K562 (cell line): ENCODE measurements around the gene PDZRN3. TPM values are rescaled to one million over a fixed set of nuclear protein-coding genes. Genes with fewer than 3 reads are reported as not detected.

ENCODE experiments used
- EWSR1 ChIP-seq: fragments of 450-650 bp; IDR thresholded peaks from 2 replicates; pipeline ENCODE4 v1.6.1; 2018; ENCODE audit warnings: borderline replicate concordance, mild to moderate bottlenecking, low read depth, moderate library complexity; ENCODE audit not compliant: partially characterized antibody
- HIVEP1 ChIP-seq: fragments of 250-450 bp; sonication (Bioruptor Pico); IDR thresholded peaks from 2 replicates; pipeline ENCODE4 v1.4.0; 2020; ENCODE audit warnings: mild to moderate bottlenecking
- ILF3 ChIP-seq: fragments of 450-650 bp; IDR thresholded peaks from 2 replicates; pipeline ENCODE4 v1.6.1; 2018; ENCODE audit warnings: antibody characterized with exemption, mild to moderate bottlenecking, moderate library complexity, borderline replicate concordance
- LCOR ChIP-seq: sonication (generic); formaldehyde crosslinking; IDR thresholded peaks from 2 replicates; pipeline ENCODE4 v1.8.0; 2022; ENCODE audit warnings: mild to moderate bottlenecking, missing genetic modification reagents
- STAG1 ChIP-seq: sonication (generic); formaldehyde crosslinking; IDR thresholded peaks from 2 replicates; pipeline ENCODE4 v1.5.0; 2020; ENCODE audit warnings: missing genetic modification reagents, borderline replicate concordance
- TCFL5 ChIP-seq: fragments of 250-450 bp; sonication (Bioruptor Pico); conservative IDR thresholded peaks from 2 replicates; pipeline ENCODE4 v1.6.1; 2021; ENCODE audit warnings: mild to moderate bottlenecking, moderate library complexity, matching md5 sums
- ZNF507 ChIP-seq: conservative IDR thresholded peaks from 2 replicates; pipeline ENCODE4 v1.6.1; 2017; ENCODE audit warnings: missing genetic modification characterization, missing compliant biosample characterization
- polyA plus RNA-seq, 8 experiments: library from polyadenylated mRNA; depleted of rRNA in 4 of 8; stranded (reverse) in 5 of 8; unstranded in 3 of 8; fragments of >200 nt; fragmentation: Nextera tagmentation in 2 of 8; fragmentation: Illumina TruSeq in 1 of 8; extraction: Ambion mirVana in 2 of 8; extraction: Trizol in 1 of 8; gene quantifications; 2 replicates each; pipeline versions ENCODE4 v1.2.1 to v1.2.3, GENCODE V29; 2011 to 2014; ENCODE audit warnings: inconsistent platforms in 1 of 8, missing spikeins in 1 of 8
- total RNA-seq, 7 experiments: library from RNA; depleted of rRNA in 6 of 7; stranded (reverse); fragments of >200 nt in 6 of 7; fragmentation: Illumina TruSeq in 2 of 7; extraction: Trizol in 2 of 7; gene quantifications; 2 replicates each; pipeline versions ENCODE4 v1.2.1 to v1.2.3, GENCODE V29; 2011 to 2021; ENCODE audit warnings: low replicate concordance in 1 of 7
- TF ChIP-seq, protein P1 (sequence below): fragments of 250-450 bp; sonication (Bioruptor Pico); IDR thresholded peaks from 2 replicates; pipeline ENCODE4 v1.8.0; 2022; ENCODE audit warnings: moderate library complexity, mild to moderate bottlenecking, inconsistent platforms
- TF ChIP-seq, protein P2 (sequence below): fragments of 450-650 bp; IDR thresholded peaks from 2 replicates; pipeline ENCODE4 v1.6.1; 2017; ENCODE audit warnings: antibody characterized with exemption, mild to moderate bottlenecking

Gene PDZRN3
- total and polyA plus RNA-seq, 9 of the 15 experiments (the other 6 are each of a cell fraction or from before 2014, with no cell fraction given): 0.16 TPM; not detected in 8

DNA sequence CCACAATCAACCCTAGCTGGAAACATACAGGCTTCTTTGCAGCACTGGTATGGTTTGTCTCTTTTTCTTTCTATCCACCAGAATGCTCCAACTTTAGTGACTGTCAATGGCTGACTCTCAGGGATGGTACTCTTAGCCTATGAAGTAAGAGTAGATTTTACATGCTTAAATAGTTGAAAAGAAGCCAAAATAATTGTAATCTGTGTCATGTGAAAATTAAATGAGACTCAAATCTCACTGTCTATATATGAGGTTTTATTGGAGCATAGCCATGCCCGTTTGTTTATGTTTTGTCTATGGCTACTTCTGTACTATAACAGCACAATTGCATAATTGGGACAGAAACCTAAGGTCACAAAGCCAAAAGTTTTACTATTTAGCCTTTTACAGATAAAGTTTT is 29.1 kb upstream of the PDZRN3 start (continued):
- TF ChIP-seq, protein P1, sequence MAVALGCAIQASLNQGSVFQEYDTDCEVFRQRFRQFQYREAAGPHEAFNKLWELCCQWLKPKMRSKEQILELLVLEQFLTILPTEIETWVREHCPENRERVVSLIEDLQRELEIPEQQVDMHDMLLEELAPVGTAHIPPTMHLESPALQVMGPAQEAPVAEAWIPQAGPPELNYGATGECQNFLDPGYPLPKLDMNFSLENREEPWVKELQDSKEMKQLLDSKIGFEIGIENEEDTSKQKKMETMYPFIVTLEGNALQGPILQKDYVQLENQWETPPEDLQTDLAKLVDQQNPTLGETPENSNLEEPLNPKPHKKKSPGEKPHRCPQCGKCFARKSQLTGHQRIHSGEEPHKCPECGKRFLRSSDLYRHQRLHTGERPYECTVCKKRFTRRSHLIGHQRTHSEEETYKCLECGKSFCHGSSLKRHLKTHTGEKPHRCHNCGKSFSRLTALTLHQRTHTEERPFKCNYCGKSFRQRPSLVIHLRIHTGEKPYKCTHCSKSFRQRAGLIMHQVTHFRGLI: no peak
- no peak for TF ChIP-seq ILF3
- no peak for TF ChIP-seq ZNF507 (tag)
- no peak for TF ChIP-seq STAG1 (CRISPR knock-in tag)
- no peak for TF ChIP-seq EWSR1
- TF ChIP-seq TCFL5 (CRISPR knock-in tag): no peak
- no peak for TF ChIP-seq LCOR
- TF ChIP-seq, protein P2, sequence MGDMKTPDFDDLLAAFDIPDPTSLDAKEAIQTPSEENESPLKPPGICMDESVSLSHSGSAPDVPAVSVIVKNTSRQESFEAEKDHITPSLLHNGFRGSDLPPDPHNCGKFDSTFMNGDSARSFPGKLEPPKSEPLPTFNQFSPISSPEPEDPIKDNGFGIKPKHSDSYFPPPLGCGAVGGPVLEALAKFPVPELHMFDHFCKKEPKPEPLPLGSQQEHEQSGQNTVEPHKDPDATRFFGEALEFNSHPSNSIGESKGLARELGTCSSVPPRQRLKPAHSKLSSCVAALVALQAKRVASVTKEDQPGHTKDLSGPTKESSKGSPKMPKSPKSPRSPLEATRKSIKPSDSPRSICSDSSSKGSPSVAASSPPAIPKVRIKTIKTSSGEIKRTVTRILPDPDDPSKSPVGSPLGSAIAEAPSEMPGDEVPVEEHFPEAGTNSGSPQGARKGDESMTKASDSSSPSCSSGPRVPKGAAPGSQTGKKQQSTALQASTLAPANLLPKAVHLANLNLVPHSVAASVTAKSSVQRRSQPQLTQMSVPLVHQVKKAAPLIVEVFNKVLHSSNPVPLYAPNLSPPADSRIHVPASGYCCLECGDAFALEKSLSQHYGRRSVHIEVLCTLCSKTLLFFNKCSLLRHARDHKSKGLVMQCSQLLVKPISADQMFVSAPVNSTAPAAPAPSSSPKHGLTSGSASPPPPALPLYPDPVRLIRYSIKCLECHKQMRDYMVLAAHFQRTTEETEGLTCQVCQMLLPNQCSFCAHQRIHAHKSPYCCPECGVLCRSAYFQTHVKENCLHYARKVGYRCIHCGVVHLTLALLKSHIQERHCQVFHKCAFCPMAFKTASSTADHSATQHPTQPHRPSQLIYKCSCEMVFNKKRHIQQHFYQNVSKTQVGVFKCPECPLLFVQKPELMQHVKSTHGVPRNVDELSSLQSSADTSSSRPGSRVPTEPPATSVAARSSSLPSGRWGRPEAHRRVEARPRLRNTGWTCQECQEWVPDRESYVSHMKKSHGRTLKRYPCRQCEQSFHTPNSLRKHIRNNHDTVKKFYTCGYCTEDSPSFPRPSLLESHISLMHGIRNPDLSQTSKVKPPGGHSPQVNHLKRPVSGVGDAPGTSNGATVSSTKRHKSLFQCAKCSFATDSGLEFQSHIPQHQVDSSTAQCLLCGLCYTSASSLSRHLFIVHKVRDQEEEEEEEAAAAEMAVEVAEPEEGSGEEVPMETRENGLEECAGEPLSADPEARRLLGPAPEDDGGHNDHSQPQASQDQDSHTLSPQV: no peak
- no peak for TF ChIP-seq HIVEP1 (CRISPR knock-in tag)
